Activated effector memory CD4-positive, alpha-beta T cell treated with anti-CD3 and anti-CD28 coated beads, Interleukin-2, amount 50 U/mL, for 16 hours (primary cell): ENCODE measurements around the gene CLMP.

ENCODE experiments used
- DNase-seq: peaks from one replicate; pipeline ENCODE4 v3.0.0-alpha.2; 2020

CLMP gene

DNA sequence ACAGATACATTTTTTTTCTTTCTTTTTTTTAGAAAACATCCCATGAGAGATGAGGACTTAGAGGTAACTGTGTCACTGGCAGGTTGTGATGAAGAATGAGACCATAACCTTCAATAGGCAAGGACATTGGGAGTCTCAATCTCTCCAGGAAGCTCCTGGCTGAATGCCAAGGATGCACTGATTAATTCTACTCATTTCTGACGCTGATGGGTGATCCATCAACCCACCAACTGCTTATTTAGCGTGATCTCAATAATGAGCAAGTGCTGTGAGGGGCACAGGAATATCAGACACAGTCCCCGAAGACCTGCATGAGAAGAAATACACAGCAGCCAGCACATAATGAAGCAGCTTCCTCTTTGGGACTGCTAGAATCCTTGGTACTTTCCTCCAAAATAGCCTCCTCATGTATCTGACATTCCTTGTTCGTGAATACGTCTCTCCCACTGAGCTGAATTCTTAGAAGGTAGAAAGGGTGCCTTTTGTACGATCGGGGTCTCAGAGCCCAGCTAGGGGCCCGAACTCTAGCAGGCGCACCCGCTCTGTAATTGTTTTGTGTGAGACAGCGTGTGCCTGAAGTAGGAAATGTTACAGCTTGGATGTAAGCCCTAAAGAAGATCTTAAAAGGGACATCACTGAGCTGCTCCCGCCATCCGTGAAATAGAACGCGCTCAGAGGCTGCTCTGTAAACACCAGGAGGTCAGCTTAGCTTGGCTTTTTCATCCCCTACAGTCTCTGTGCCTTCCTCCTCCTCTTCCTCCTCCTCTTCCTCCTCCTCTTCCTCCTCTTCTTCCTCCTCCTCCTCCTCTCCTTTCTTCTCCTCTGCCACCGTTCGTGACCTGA lies 7.2 kb downstream of the CLMP start:
- DNase-seq, result no peak

DNA sequence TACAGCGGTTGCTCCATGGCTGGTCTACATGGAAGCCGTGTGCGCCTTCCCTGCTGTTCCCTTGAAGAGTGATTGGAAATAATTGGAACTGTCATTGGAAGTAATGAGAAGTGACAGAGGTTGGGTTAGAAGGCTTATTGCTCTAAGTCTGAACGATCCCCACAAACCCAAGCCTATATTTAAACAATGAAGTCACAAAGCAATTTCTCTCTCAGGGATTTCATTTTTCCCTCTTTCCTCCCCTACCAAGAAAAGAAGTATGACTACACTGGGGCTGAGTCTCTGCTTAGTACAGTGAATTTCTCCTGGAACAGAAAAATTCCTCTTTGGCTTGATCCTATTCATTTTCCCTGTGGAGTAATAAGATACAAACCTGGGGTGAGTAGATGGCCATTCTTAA lies 7.8 kb downstream of the CLMP start:
- no peak for DNase-seq

DNA sequence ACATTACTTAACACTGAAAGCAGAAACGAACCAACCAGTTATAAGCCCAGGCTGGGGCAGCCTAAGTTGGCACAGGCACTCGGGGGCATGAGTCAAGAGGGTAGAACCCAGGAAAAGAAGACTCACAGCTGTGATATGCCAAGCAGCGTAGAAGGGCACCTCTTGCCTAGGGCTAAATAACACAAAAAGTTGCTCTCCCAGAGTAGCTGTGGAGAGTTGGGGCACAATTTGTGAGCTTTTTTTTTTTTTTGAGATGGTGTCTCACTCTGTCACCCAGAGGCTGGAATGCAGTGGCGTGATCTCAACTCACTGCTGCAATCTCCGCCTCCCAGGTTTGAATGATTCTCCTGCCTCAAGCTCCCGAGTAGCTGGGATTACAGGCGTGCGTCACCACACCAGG lies 8.8 kb downstream of the CLMP start:
- DNase-seq, result no peak

DNA sequence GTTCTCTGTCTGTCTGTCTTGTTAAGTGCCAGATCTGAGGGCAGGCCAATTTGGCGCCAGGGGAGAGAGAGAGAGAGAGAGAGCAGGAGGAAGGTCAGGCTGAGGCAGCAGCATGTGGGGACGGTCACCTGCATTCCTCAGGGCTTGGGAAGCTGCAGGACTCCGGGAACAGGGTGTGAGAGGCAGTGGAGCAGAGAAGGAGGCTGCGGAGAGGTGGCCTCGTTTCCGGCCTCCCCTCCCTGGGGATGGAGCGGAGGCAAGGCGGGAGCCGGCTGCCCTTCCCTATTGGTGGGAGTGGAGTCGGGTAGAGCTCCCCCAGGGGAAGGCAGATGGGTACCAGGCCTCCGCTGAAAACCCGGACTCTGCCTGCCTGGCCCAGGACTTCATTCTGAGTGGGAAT lies 9.7 kb downstream of the CLMP start:
- no peak for DNase-seq

DNA sequence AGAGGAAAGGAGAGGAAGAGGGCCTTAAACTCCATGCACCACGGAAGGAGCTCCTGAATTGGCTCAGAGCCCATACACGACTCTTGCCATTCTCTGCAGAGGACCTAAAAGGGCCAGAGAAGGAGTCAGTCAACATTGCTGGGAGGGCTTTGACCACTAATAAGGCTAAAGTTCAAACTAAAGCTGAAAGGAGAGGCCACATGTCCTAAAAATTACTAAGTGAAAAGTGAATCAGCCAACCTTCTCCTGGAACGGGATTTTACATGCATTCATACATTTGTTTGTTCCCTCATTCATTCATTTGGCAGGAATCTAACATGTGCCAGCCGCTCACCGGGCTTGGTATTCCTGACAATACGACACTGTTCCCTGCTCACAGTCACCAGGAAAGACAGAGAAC lies 10.5 kb downstream of the CLMP start:
- no peak for DNase-seq

DNA sequence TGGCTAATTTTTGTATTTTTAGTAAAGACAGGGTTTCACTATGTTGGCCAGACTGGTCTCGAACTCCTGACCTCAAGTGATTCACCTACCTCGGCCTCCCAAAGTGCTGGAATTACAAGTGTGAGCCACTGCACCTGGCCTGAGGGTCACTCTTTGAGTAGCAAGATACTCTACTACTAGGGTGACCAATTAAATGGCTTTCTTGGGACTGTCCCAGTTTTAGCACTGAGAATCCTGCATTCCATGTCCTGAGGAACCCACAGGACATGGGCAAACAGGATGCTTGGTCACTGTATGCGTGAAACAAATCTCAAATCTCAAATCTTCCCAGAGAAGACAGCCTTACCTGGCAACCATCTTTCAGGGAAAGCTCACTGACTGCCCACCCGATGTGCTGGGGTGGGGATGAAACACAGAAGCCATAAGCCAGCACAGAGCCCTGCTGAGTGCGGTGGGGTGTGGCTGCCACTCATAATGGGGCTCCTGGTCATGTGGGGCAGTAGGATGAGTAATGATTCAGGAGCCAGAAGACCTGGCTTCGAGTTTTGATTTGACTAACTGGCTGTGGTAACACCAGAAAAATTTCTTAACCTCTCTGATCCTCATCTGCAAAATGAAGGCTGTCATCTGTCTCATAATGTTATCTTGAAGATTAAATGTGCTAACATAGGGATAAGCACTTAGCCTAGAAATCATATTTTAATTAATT lies 11.5 kb downstream of the CLMP start:
- no peak for DNase-seq

DNA sequence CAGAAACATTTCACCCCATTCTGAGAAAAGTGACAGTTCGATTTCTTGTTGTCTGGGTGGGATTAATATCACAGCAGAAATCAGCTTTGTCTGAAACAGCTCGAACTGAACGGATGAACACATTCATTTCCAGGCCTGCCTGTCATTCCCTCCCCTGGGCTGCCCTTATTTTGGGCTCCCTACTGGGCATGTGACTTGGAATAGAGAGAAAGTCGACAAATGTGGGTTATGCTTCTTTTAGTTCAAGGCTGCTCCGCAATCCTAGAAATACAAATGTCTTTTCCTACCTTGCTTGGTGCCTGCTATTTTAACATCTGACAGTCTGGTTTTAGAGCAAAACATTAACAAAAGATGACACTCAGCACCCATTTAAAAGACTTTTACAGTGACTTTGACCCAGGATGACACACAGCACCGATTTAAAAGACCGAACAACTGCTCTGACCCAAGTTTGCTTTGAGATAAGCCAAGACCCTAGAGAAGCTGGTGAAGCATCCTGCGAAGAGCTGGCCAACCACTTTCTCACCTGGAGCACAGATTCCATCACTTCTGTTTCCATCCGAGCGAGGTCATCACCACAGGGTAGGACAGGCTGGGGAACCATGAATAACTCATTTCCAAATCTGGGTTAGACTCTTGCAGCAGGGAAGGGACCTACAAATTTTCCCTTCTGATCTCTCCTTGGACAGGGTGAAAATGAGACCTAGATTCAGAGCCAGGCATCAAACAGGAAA lies 13.1 kb downstream of the CLMP start:
- DNase-seq, result no peak

DNA sequence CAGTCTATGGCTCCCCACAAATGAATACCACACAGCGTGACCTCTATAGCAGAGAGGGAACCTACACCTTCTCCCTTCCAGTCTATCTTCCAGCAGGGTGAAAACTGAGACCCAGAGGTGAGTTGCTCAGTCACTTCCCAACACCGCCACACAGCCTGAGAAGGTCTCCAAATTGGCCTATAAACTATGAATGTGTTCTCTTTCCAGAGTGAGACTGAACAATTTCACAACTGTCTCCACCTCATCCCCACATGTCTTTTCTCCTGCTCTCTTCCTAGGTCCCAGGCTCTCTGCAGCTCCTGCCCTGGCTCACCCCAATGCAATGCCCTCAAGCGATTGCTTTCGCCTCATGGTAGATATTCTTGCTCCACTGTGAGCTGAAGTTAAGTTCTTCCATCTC lies 14.0 kb downstream of the CLMP start:
- no peak for DNase-seq

DNA sequence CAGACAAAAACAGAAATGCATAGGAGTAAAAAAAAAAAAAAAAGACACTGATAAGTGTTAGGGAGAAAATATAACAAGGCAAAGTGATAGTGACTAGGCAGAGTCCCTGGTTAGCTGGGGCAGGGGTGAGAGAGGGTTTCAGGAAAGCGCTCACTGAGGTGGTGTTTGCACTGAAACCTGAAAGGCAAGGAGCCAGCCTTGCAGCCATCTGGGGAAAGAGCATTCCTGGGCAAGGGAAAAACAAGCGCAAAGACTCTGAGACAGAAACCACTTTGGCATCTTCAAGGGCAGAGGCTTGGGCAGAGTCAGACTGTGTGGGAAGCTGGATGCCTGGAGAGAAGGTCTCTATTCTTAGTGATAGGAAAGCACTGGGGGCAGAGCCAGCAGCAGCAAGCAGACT lies 14.5 kb downstream of the CLMP start:
- no peak for DNase-seq

DNA sequence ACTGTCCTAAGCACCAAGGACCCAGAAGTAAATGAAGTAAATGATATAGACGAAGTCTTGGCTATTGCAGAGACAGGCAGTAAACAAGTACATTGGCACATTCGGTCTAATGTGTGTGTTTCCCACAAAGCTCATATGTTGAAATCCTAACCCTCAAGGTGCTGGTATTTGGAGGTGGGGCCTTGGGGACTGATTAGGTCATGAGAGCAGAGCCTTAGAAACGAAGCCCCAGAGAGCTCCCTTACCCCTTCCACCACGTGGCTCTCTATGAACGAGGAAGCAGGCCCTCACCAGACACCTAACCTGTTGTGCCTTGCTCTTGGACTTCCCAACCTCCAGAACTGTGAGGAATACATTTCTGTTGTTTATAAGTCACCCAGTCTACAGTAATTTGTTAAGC lies 14.9 kb downstream of the CLMP start:
- DNase-seq, result no peak

DNA sequence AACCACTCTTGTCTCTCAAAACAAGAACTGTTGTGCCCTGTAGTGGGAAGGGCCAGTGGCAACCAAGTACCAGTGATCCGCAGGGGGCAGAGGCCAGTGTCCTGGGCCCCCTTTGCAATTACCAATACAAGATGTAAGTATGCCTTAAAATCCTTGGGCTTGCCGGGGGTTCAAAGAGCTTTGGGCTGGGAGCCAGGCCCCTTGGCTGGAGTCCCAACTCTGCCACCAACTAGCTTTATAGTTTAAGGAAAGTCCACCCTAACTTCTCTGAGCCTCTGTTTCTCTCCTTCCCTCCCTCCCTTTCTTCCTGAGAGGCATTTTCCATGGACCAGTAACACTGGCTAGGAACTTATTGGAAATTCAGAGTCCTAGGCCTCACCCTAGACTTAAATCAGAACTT lies 15.5 kb downstream of the CLMP start:
- DNase-seq, result no peak

DNA sequence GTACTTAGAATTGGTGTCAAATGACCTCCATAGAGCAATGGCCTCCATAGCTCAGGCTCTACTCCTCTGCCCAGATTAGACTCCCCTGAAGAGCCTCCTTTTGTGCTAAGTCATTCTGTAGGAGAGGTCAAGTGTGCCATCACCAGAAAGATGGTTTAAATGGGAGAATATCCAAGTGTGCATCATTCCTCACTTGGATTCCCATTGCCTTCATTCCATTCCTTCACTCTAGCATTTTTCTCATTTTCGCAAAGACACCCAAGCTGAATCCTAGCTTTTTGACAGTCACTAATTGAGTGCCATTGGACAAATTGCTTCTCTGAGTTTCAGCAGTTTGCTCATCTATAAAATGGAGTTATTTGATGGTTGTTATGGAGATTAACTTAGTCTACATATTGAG lies 16.9 kb downstream of the CLMP start:
- DNase-seq, result no peak

DNA sequence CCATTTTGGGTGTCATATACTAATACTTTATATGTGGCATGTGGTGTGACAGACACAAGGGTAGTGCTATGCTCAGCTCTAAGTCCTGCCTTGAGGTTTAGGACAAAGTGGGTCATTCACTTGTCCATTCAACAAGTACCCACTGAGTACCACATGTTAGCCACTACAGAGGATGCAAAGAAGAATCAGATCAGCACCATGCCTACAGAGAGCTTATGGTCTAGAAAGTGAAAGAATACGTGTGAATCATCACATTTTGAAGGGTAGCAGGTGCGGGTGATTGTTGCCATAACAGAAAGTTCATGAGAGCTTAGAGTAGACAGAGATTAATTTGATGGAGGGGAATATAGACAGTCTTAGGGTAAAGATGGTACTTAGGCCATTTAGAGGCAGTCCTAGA lies 18.3 kb downstream of the CLMP start:
- DNase-seq, result no peak

DNA sequence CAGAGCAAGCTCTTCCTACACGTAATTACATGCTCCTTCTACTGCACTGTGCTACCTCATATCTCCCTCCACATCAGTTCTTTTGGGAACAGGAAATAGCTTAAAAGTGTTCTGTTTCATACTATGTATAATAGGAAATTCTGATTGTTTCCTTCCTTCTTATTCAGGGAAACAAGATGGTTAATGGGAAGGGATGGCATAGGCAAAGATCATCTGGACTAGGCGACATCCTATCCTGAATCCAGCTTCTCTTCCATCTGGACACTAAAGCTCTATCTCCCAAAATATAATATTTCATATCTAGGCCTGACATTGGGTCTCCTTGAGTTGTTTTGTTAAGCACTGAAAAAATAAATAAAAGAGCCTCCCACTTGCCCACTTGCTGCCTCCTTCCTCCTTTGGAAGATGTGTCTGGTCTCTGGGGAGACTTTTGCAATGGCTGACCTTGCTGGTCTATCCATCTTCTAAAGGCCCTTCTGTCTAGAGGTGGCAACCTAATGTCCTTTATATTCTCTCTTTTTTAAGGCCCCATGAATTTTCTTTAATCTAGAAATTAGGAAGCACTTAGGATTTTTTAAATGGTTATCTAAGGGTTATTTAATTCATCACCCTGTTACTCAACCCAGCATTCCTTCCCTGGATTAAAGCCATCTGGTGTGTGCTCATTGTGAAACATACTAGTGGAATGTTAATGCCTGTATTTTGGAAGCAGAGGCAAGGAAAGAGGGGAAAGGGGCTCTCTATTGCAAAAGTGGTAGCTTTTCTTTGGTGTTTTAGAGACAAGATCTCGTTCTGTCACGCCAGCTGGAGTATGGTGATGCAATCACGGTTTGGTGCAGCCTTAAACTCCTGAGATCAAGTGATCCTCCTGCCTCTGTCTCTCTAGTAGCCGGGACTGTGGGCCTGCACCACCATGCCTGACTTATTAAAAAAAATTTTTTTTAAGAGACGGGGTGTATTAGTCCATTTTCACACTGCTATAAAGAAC lies 20.6 kb downstream of the CLMP start:
- no peak for DNase-seq

DNA sequence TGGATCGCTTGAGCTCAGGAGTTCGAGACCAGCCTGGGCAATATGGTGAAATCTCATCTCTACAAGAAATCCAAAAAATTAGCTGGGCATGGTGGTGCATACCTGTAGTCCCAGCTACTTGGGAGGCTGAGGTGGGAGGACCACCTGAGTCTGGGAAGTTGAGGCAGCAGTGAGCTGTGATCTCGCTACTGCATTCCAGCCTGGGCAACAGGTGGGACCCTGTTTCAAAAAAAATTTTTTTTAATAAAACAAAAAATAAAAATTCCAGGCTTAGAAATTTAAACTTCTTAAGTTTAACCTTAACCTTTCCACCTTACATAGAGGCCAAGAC lies 21.2 kb downstream of the CLMP start:
- no peak for DNase-seq

DNA sequence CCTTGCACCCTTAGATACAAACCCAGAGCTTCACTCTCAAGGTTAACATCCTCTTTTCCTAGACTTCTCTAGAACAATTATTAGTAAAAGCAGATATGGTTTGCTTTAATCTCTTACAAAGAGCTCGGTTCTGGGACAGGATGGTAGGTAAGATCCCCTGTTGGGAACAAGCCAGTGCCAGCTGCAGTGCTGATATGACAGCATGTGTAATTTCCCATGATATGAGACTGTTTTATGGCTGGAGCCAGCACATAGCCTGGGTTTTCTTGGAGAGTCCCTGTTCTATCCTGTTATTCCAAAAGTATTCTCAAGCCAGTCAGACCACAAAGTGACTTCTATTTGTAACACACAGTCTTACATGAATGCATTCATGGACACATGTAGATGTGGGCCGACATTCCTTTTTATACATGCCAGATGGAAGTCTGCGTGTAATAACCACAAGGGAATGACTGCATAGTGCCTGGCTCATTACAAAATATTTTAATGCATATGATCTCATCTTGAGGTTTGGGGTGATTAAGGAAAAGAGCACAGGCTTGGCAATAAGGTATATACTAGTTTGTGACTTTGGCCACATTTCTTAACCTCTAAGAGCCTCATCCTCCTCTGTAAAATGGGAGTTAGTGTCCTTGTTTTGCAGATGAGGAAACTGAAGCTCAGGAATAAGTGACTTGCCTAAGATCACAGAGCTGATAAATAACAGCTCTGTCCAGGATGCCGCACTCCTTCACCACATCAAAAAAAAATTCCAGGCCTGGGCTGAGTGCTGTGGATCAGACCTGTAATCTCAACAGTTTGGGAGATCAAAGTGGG lies 21.8 kb downstream of the CLMP start:
- DNase-seq, result no peak

DNA sequence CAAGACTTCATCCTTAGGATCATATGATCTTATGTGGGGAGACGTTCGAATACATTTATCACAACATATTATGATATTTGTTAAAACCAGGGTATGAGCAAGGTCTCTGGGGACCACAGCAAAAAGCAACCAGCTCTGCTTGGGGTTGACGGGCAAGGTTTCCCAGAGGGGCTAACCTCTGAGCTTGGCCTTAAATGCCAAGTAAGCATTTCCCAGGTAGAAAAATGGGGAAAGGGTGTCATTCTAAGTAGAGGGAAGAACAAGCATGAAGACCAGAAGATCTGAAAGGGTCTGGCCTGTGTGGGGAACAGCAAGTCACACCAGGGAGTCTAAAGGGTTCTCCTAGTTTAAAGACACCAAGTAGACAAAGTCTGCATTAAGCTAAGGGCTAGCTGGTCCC lies 24.1 kb downstream of the CLMP start:
- no peak for DNase-seq

DNA sequence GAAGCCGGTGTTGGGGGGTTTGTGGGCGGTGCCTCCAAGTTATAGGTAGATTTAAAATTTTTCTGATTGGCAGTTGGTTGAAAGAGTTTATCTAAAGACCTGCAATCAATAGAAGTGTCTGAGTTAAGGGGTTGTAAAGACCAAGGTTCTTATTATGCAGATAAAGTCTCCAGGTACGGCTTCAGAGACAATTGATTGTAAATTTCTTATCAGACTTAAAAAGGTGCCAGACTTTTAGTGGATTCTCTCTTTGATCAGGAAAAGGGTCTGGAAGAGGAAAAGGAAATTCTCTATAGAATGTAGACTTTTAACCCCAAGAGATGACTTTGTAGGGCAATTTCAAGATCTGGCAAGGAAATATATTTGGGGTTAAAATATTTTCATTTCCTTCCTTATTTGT lies 25.2 kb downstream of the CLMP start:
- DNase-seq, result no peak

DNA sequence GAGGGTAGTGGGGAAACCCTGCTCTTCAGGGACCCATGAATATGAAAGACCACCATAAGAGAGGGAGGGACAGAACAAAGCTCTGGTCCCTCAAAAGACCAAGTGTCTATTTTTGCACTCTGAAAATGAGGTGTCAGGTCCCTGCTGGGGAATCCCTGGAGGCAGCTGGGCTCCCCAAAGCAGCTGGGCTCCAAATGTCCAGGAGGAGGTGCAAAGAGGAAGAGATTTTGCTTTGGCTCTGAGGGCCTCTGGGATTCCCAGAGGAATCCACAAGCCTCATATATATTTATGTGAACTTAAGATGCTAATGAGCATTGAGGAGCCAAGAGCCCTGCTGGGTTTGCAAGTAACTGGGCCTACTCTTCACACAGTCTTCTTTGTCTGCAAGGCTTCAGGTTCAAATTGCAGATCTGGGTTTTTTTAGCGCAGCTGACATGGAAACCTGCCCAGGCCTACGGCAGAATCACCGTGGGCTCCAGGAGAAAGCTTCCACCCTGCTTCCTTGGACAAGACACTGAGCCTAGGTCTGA lies 26.0 kb downstream of the CLMP start:
- DNase-seq, result no peak

DNA sequence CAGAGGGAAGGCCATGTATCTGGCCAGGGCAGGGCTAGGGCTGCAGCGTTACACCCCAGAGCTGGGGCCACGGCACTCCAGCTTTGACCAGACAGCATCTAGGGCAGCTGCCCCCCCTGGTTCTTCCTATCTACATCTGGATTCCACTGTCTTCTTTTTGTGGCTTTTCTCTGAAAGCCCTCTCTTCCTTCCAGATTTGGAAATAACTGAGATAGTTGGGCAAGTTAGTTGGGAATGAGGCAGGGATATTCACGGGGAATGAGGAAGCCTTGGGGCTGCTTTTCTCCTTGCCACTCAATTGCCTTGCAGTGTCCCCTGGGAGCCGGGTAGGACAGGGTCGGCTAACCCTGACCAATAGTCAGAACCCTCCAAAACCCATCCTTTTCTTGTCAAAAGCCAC lies 26.8 kb downstream of the CLMP start:
- DNase-seq, result no peak

DNA sequence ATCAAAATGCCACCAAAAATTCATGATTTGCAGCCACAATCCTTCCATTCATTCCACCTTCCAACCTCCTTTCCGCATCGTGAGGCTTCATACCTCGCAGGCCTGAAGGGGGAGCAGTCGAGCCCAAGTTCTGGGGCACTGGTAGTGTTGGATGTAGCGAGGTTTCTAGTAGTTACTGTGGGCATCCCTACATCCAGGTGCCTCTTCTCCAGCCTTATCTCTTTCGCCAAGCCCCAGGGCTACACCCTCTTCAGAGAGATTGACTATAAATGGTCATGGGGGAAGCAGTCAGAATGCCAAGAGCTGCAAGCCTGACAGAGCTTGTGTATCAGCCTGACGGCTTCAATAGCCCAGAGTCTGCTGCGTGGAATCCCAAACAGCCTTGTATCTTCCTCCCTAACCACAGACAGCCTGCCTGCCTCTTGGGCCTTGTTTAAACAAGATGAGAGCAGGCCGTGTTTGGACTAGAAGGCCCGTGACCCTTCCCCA lies 28.9 kb downstream of the CLMP start:
- no peak for DNase-seq
